ENCODE measurements around the gene TNIK. TPM values are rescaled to one million over a fixed set of nuclear protein-coding genes. Genes with fewer than 3 reads are reported as not detected.

Gene TNIK
- total and polyA plus RNA-seq, 2 of the 4 experiments (the other 2 are of a cell fraction) = 3.4 to 6.3 TPM

DNA sequence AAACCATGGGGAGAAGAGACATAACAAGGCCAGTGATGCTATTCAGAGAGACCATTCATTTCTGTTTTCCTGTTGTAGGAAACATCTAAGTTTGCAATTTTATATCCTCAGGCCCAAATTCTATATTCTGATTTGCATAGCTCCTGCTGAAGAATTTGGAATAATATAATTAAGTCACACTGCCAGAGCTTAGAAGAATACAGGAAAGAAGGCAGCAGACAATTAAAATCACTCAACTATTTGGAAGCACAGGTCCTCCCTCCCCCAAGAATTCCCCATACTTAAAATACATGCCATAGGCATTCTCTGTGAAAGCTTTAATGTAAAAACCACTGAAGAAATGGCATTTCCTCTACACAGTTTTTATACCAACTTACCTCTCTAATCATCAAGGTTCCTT is 366.7 kb downstream of the TNIK start:
- intact Hi-C loops (cut with micrococcal nuclease) (no loop called here), dilution Hi-C loops (cut with HindIII; ENCODE audit: low sequenced_read_pairs, unreplicated experiment) (no loop called here), in situ Hi-C loops (cut with MboI; ENCODE audit: low sequenced_read_pairs) (no loop called here)
- Histone ChIP-seq H4K20me1 (ENCODE audit: insufficient read depth, low read length) (peaks cover 3% of the 10 kb centered on the region; the same call in 1 of the 2 replicates), H3K4me1 (ENCODE audit: control insufficient read depth, insufficient read depth, low read length) (peaks cover 11% of the 10 kb centered on the region), H4K5ac (ENCODE audit: low read depth, low read length) (no peak overlapping the region), H3K27me3 (ENCODE audit: control insufficient read depth, insufficient read depth, low read length) (no peaks in the 10 kb centered on the region), H2BK5ac (ENCODE audit: low read depth, low read length, poor library complexity, severe bottlenecking) (no peak overlapping the region), H2BK15ac (ENCODE audit: low read depth, low read length) (no peak overlapping the region), H3K79me1 (ENCODE audit: low read depth in 1 of 2, low read length in 2 of 2) (no peaks in the 10 kb centered on the region), H3K9me3 (ENCODE audit: control insufficient read depth, insufficient read depth, low read length) (no peaks in the 10 kb centered on the region), H2AK9ac (replicated peaks; ENCODE audit: low read depth, low read length, poor library complexity) (no peak overlapping the region), H3K36me3 (ENCODE audit: control insufficient read depth, insufficient read depth, low read length) (no peaks in the 10 kb centered on the region), H3K23ac (ENCODE audit: low read depth, low read length) (no peak overlapping the region), H3K4me3 (ENCODE audit: insufficient read depth, low read depth, low read length) (no peak overlapping the region), H3K4me2 (ENCODE audit: low read depth, low read length) (no peak overlapping the region), H4K91ac (ENCODE audit: insufficient read depth, low read depth, low read length) (no peak overlapping the region), H2AK5ac (ENCODE audit: low read depth, low read length) (no peak overlapping the region), H2BK20ac (ENCODE audit: low read depth, low read length) (no peak overlapping the region), H4K8ac (ENCODE audit: low read depth in 2 of 2, low read length in 2 of 2) (no peak overlapping the region), H3K9ac (ENCODE audit: low read depth, low read length) (no peak overlapping the region), H3K27ac (ENCODE audit: insufficient read depth, low read length) (no peak overlapping the region), H2BK120ac (ENCODE audit: low read depth, low read length) (no peak overlapping the region), H2AFZ (replicated peaks; ENCODE audit: low read length, poor library complexity) (no peak overlapping the region), H3K56ac (ENCODE audit: extremely low read depth, insufficient read depth, low read length) (no peak overlapping the region), H3K9me1 (ENCODE audit: insufficient read depth, low read length) (peaks cover 10% of the 10 kb centered on the region), H3K18ac (ENCODE audit: low read depth, low read length) (no peak overlapping the region), H3K4ac (ENCODE audit: low read depth, low read length) (no peak overlapping the region), H3K14ac (replicated peaks; ENCODE audit: low read depth, low read length) (no peak overlapping the region)
- ChIA-PET POLR2A (ENCODE audit: unreplicated experiment) (no interaction called here), CTCF (no interaction called here)
- DNase-seq (no peak), ATAC-seq (ENCODE audit: low read depth) (no peak)
- no TSS peak for BruUV-seq (replicated peaks)
- TF ChIP-seq RCOR1 (IDR thresholded peaks at IDR 0.05; ENCODE audit: insufficient replicate concordance, low read length) = no peak
- TF ChIP-seq, protein P1, sequence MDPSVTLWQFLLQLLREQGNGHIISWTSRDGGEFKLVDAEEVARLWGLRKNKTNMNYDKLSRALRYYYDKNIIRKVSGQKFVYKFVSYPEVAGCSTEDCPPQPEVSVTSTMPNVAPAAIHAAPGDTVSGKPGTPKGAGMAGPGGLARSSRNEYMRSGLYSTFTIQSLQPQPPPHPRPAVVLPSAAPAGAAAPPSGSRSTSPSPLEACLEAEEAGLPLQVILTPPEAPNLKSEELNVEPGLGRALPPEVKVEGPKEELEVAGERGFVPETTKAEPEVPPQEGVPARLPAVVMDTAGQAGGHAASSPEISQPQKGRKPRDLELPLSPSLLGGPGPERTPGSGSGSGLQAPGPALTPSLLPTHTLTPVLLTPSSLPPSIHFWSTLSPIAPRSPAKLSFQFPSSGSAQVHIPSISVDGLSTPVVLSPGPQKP (IDR thresholded peaks at IDR 0.05; ENCODE audit: borderline replicate concordance, low read depth, low read length) = no peak
- TF ChIP-seq MXI1 (IDR thresholded peaks at IDR 0.05; ENCODE audit: borderline replicate concordance, low read depth, low read length) = no peak
- TF ChIP-seq, protein P2, sequence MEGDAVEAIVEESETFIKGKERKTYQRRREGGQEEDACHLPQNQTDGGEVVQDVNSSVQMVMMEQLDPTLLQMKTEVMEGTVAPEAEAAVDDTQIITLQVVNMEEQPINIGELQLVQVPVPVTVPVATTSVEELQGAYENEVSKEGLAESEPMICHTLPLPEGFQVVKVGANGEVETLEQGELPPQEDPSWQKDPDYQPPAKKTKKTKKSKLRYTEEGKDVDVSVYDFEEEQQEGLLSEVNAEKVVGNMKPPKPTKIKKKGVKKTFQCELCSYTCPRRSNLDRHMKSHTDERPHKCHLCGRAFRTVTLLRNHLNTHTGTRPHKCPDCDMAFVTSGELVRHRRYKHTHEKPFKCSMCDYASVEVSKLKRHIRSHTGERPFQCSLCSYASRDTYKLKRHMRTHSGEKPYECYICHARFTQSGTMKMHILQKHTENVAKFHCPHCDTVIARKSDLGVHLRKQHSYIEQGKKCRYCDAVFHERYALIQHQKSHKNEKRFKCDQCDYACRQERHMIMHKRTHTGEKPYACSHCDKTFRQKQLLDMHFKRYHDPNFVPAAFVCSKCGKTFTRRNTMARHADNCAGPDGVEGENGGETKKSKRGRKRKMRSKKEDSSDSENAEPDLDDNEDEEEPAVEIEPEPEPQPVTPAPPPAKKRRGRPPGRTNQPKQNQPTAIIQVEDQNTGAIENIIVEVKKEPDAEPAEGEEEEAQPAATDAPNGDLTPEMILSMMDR (conservative IDR thresholded peaks at IDR 0.05; ENCODE audit: low read depth, low read length) = no peak
- TF ChIP-seq RAD21 (IDR thresholded peaks at IDR 0.05; ENCODE audit: low read length) = no peak
- TF ChIP-seq SMC3 (IDR thresholded peaks at IDR 0.05; ENCODE audit: low read depth, low read length) = no peak
- TF ChIP-seq CHD1 (IDR thresholded peaks at IDR 0.05; ENCODE audit: low read depth, low read length) = no peak
- no peak for TF ChIP-seq NFE2L2 (IDR thresholded peaks at IDR 0.05; ENCODE audit: low read depth, low read length)
- no peak for TF ChIP-seq CEBPB (IDR thresholded peaks at IDR 0.05; ENCODE audit: low read depth, low read length)
- no peak for TF ChIP-seq BHLHE40 (IDR thresholded peaks at IDR 0.05; ENCODE audit: low read depth, low read length)
- TF ChIP-seq MAFK (IDR thresholded peaks at IDR 0.05; ENCODE audit: low read depth, low read length) = no peak
- TF ChIP-seq, protein P3, sequence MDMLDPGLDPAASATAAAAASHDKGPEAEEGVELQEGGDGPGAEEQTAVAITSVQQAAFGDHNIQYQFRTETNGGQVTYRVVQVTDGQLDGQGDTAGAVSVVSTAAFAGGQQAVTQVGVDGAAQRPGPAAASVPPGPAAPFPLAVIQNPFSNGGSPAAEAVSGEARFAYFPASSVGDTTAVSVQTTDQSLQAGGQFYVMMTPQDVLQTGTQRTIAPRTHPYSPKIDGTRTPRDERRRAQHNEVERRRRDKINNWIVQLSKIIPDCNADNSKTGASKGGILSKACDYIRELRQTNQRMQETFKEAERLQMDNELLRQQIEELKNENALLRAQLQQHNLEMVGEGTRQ (IDR thresholded peaks at IDR 0.05; ENCODE audit: low read depth, low read length) = no peak

Data from IMR-90 (cell line).